ENCODE measurements around the gene EMP1.

DNA sequence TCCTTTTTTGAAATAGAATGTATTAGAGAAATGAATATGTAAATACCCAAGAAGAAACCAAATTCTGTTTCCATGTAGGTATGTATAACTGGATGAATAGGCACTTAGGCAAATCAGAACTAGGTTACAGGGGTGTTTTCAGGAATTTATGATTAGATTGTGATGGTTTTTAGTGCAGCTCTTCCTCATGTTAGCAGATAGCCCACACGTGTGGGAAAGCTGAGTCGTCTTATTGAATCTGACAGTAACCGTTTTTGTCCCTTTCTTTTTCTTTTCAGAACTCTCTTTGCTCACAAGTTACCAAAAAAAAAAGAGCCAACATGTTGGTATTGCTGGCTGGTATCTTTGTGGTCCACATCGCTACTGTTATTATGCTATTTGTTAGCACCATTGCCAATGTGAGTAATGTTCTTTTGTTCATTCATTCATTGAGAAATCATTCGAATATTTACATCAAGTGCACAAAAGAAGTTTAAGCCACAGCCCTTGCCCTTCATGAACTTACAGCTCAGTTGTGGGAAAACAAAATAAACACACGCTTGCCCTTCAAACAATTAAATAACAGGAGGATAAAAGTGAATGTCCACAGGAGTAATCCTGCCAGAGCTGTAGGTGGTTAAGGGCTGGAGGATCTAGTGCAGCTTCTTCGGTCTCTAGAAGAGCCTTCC, 14.8 kb downstream of the EMP1 start:
- TF ChIP-seq, protein P1, sequence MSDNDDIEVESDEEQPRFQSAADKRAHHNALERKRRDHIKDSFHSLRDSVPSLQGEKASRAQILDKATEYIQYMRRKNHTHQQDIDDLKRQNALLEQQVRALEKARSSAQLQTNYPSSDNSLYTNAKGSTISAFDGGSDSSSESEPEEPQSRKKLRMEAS (IDR thresholded peaks at IDR 0.05; ENCODE audit: insufficient read depth, insufficient read length): no peak
- TF ChIP-seq POLR2A (IDR thresholded peaks at IDR 0.05; ENCODE audit: low read depth, low read length): no peak
- TF ChIP-seq GATA2 (IDR thresholded peaks at IDR 0.05; ENCODE audit: insufficient read depth, insufficient read length, low read depth, low read length): no peak
- TF ChIP-seq, protein P2, sequence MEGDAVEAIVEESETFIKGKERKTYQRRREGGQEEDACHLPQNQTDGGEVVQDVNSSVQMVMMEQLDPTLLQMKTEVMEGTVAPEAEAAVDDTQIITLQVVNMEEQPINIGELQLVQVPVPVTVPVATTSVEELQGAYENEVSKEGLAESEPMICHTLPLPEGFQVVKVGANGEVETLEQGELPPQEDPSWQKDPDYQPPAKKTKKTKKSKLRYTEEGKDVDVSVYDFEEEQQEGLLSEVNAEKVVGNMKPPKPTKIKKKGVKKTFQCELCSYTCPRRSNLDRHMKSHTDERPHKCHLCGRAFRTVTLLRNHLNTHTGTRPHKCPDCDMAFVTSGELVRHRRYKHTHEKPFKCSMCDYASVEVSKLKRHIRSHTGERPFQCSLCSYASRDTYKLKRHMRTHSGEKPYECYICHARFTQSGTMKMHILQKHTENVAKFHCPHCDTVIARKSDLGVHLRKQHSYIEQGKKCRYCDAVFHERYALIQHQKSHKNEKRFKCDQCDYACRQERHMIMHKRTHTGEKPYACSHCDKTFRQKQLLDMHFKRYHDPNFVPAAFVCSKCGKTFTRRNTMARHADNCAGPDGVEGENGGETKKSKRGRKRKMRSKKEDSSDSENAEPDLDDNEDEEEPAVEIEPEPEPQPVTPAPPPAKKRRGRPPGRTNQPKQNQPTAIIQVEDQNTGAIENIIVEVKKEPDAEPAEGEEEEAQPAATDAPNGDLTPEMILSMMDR (IDR thresholded peaks at IDR 0.05; ENCODE audit: extremely low read depth in 1 of 2, insufficient read depth in 1 of 2, low read depth in 1 of 2, low read length in 2 of 2): no peak
- no peak for TF ChIP-seq POLR2AphosphoS5 (IDR thresholded peaks at IDR 0.05; ENCODE audit: insufficient read depth, low read depth, low read length)
- no peak for TF ChIP-seq FOS (IDR thresholded peaks at IDR 0.05; ENCODE audit: borderline replicate concordance, insufficient read depth, low read length)
- no peak for TF ChIP-seq EZH2 (IDR thresholded peaks at IDR 0.05; ENCODE audit: borderline replicate concordance, low read depth, low read length, severe bottlenecking)
- no peak for TF ChIP-seq JUN (IDR thresholded peaks at IDR 0.05; ENCODE audit: borderline replicate concordance, insufficient read depth, insufficient read length, low read depth)

Data from endothelial cell of umbilical vein (primary cell).